Mononuclear cell (primary cell): ENCODE data around the gene DCLK2. TPM values are rescaled to one million over a fixed set of nuclear protein-coding genes. Genes with fewer than 3 reads are reported as not detected.

Experiments used
- H3K27me3 ChIP-seq: 2 replicates; pipeline ENCODE4 v1.6.0; 2011; ENCODE audit warnings: low read length, control low read depth; ENCODE audit not compliant: insufficient read depth
- H3K4me1 ChIP-seq: 2 replicates; pipeline ENCODE4 v1.5.1; 2011; ENCODE audit warnings: mild to moderate bottlenecking, low read length, control low read depth; ENCODE audit not compliant: insufficient read depth
- H3K4me3 ChIP-seq: 2 replicates; pipeline ENCODE4 v1.5.1; 2011; ENCODE audit warnings: mild to moderate bottlenecking, low read length, moderate library complexity
- H3K9me3 ChIP-seq: 2 replicates; pipeline ENCODE4 v1.5.1; 2011; ENCODE audit warnings: low read depth, mild to moderate bottlenecking, control low read depth, low read length
- total RNA-seq: library from RNA; depleted of rRNA; stranded (reverse); fragments of >200 nt; gene quantifications from one replicate; pipeline ENCODE4 v1.2.3, GENCODE V29; 2012

DCLK2 gene
- total RNA-seq, 1 donor = 0.31 TPM

- no peak overlapping the region for H3K4me3 ChIP-seq
- peaks cover 43% of the 10 kb centered on the region for H3K27me3 ChIP-seq
- H3K9me3 ChIP-seq = no peaks in the 10 kb centered on the region
- H3K4me1 ChIP-seq = peaks cover 19% of the 10 kb centered on the region
Measured at GRCh38 chr4:150080875-150081274, 2.6 kb downstream of the DCLK2 start.

- Histone ChIP-seq H3K9me3 (no peaks in the 10 kb centered on the region), H3K4me3 (no peak overlapping the region), H3K4me1 (peaks cover 19% of the 10 kb centered on the region), H3K27me3 (peaks cover 30% of the 10 kb centered on the region)
Measured at GRCh38 chr4:150082241-150082640, 4.0 kb downstream of the DCLK2 start.

- no peaks in the 10 kb centered on the region for H3K4me1 ChIP-seq
- H3K4me3 ChIP-seq = no peak overlapping the region
- H3K27me3 ChIP-seq = no peaks in the 10 kb centered on the region
- no peaks in the 10 kb centered on the region for H3K9me3 ChIP-seq
Measured at GRCh38 chr4:150087006-150087405, 8.8 kb downstream of the DCLK2 start.

- Histone ChIP-seq H3K4me1 (no peaks in the 10 kb centered on the region), H3K27me3 (no peaks in the 10 kb centered on the region), H3K4me3 (no peak overlapping the region), H3K9me3 (no peaks in the 10 kb centered on the region)
Measured at GRCh38 chr4:150089732-150090131, 11.5 kb downstream of the DCLK2 start.

GRCh38 chr4:150090836-150091235 lies 12.6 kb downstream of the DCLK2 start:
- H3K9me3 ChIP-seq = no peaks in the 10 kb centered on the region
- no peaks in the 10 kb centered on the region for H3K4me1 ChIP-seq
- H3K4me3 ChIP-seq = no peak overlapping the region
- H3K27me3 ChIP-seq = no peaks in the 10 kb centered on the region

- H3K27me3 ChIP-seq = no peaks in the 10 kb centered on the region
- H3K9me3 ChIP-seq = no peaks in the 10 kb centered on the region
- H3K4me3 ChIP-seq = no peak overlapping the region
- no peaks in the 10 kb centered on the region for H3K4me1 ChIP-seq
Measured at GRCh38 chr4:150094676-150095075, 16.4 kb downstream of the DCLK2 start.

- Histone ChIP-seq H3K4me1 (no peaks in the 10 kb centered on the region), H3K4me3 (no peak overlapping the region), H3K9me3 (no peaks in the 10 kb centered on the region), H3K27me3 (no peaks in the 10 kb centered on the region)
Measured at GRCh38 chr4:150096625-150097024, 18.4 kb downstream of the DCLK2 start.

GRCh38 chr4:150098214-150098613 lies 20.0 kb downstream of the DCLK2 start:
- no peak overlapping the region for H3K4me3 ChIP-seq
- peaks cover 6% of the 10 kb centered on the region for H3K27me3 ChIP-seq
- H3K9me3 ChIP-seq = no peaks in the 10 kb centered on the region
- H3K4me1 ChIP-seq = no peaks in the 10 kb centered on the region

GRCh38 chr4:150104404-150105027 lies 26.3 kb downstream of the DCLK2 start:
- no peaks in the 10 kb centered on the region for H3K9me3 ChIP-seq
- H3K27me3 ChIP-seq = peaks cover 6% of the 10 kb centered on the region
- H3K4me3 ChIP-seq = no peak overlapping the region
- H3K4me1 ChIP-seq = no peaks in the 10 kb centered on the region

- Histone ChIP-seq H3K4me1 (no peaks in the 10 kb centered on the region), H3K4me3 (no peak overlapping the region), H3K27me3 (peaks cover 6% of the 10 kb centered on the region), H3K9me3 (no peaks in the 10 kb centered on the region)
Measured at GRCh38 chr4:150106886-150107285, 28.6 kb downstream of the DCLK2 start.

GRCh38 chr4:150108691-150109090 lies 30.4 kb downstream of the DCLK2 start:
- no peaks in the 10 kb centered on the region for H3K4me1 ChIP-seq
- H3K9me3 ChIP-seq = no peaks in the 10 kb centered on the region
- H3K27me3 ChIP-seq = no peaks in the 10 kb centered on the region

GRCh38 chr4:150114641-150115040 lies 36.4 kb downstream of the DCLK2 start:
- peaks cover 12% of the 10 kb centered on the region for H3K9me3 ChIP-seq
- H3K4me1 ChIP-seq = no peaks in the 10 kb centered on the region
- no peak overlapping the region for H3K4me3 ChIP-seq
- no peaks in the 10 kb centered on the region for H3K27me3 ChIP-seq

More at GRCh38 chr4:150108691-150109090, 30.4 kb downstream of the DCLK2 start:
- no peak overlapping the region for H3K4me3 ChIP-seq

- H3K9me3 ChIP-seq = peaks cover 12% of the 10 kb centered on the region
- no peaks in the 10 kb centered on the region for H3K4me1 ChIP-seq
- no peaks in the 10 kb centered on the region for H3K27me3 ChIP-seq
- no peak overlapping the region for H3K4me3 ChIP-seq
Measured at GRCh38 chr4:150115851-150116250, 37.6 kb downstream of the DCLK2 start.

- H3K27me3 ChIP-seq = no peaks in the 10 kb centered on the region
- H3K4me3 ChIP-seq = no peak overlapping the region
- peaks cover 16% of the 10 kb centered on the region for H3K9me3 ChIP-seq
- no peaks in the 10 kb centered on the region for H3K4me1 ChIP-seq
Measured at GRCh38 chr4:150116506-150116905, 38.3 kb downstream of the DCLK2 start.

GRCh38 chr4:150117094-150117493 lies 38.8 kb downstream of the DCLK2 start:
- no peaks in the 10 kb centered on the region for H3K27me3 ChIP-seq
- H3K9me3 ChIP-seq = peaks cover 20% of the 10 kb centered on the region
- no peak overlapping the region for H3K4me3 ChIP-seq
- H3K4me1 ChIP-seq = no peaks in the 10 kb centered on the region

- Histone ChIP-seq H3K4me3 (no peak overlapping the region), H3K9me3 (peaks cover 20% of the 10 kb centered on the region), H3K27me3 (no peaks in the 10 kb centered on the region), H3K4me1 (no peaks in the 10 kb centered on the region)
Measured at GRCh38 chr4:150117629-150118028, 39.4 kb downstream of the DCLK2 start.
